CD4-positive, CD25-positive, alpha-beta regulatory T cell (primary cell): ENCODE measurements around the gene CCL4. TPM values are rescaled to one million over a fixed set of nuclear protein-coding genes. Genes with fewer than 3 reads are reported as not detected.
A peak's percentile ranks its signal among the peaks of the same experiment; 100 is the strongest.
"Not testable (repeated sequence)": the region's sequence is repeated elsewhere in the genome, so short reads cannot be mapped to it uniquely, and the experiment has no call there.

Source experiments
- ATAC-seq, 2 donors: fragments of 150-1000 bp; cut with Tn5 transposase; one replicate each; pipeline ENCODE4 v1.10.0; 2021; ENCODE audit warnings: low read depth in 2 of 2, moderate number of reproducible peaks in 2 of 2, moderate library complexity in 1 of 2
- DNase-seq, 3 donors: peaks; one replicate each; pipeline versions ENCODE4 v3.0.0 to v3.0.0-alpha.2; 2012 to 2022; ENCODE audit warnings: mixed read lengths in 1 of 3
- H3K27ac ChIP-seq: one replicate; pipeline ENCODE4 v1.7.0; 2013; ENCODE audit warnings: mild to moderate bottlenecking, low read length; ENCODE audit not compliant: insufficient read depth, poor library complexity, severe bottlenecking
- H3K27me3 ChIP-seq: one replicate; pipeline ENCODE4 v1.7.0; 2013; ENCODE audit warnings: low read length; ENCODE audit not compliant: control insufficient read depth, insufficient read depth
- H3K36me3 ChIP-seq: one replicate; pipeline ENCODE4 v1.7.0; 2013; ENCODE audit warnings: mild to moderate bottlenecking, low read length, moderate library complexity; ENCODE audit not compliant: control insufficient read depth, insufficient read depth
- H3K4me1 ChIP-seq: 2 replicates; pipeline ENCODE4 v1.7.0; 2013; ENCODE audit warnings: mild to moderate bottlenecking, low read length; ENCODE audit not compliant: insufficient read depth, control insufficient read depth, poor library complexity, severe bottlenecking
- H3K4me3 ChIP-seq: one replicate; pipeline ENCODE4 v1.7.0; 2013; ENCODE audit warnings: low read depth, mild to moderate bottlenecking, low read length, moderate library complexity
- H3K9me3 ChIP-seq, 2 experiments: 1 replicate in 1 of 2; 2 replicates in 1 of 2; pipeline ENCODE4 v1.7.0; 2013; ENCODE audit warnings: low read length in 2 of 2, mild to moderate bottlenecking in 1 of 2, moderate library complexity in 1 of 2; ENCODE audit not compliant: control insufficient read depth in 2 of 2
- H3K27ac Mint-ChIP-seq, 3 donors: one replicate each; pipeline ENCODE4 v1.8.0; 2020 to 2022; ENCODE audit warnings: mild to moderate bottlenecking in 3 of 3, mixed read lengths in 3 of 3, moderate library complexity in 2 of 3
- H3K27me3 Mint-ChIP-seq: one replicate; pipeline ENCODE4 v1.8.0; 2022; ENCODE audit warnings: mild to moderate bottlenecking, mixed read lengths
- H3K36me3 Mint-ChIP-seq: one replicate; pipeline ENCODE4 v1.8.0; 2020; ENCODE audit warnings: mixed read lengths
- H3K4me1 Mint-ChIP-seq, 4 donors: one replicate each; pipeline ENCODE4 v1.8.0; 2020 to 2022; ENCODE audit warnings: mixed read lengths in 4 of 4, mild to moderate bottlenecking in 1 of 4
- H3K4me3 Mint-ChIP-seq, 4 donors: one replicate each; pipeline ENCODE4 v1.8.0; 2020 to 2022; ENCODE audit warnings: mild to moderate bottlenecking in 4 of 4, mixed read lengths in 4 of 4, moderate library complexity in 3 of 4
- H3K9me3 Mint-ChIP-seq, 7 donors: one replicate each; pipeline ENCODE4 v1.8.0; 2020 to 2022; ENCODE audit warnings: mixed read lengths in 7 of 7, mild to moderate bottlenecking in 3 of 7, moderate library complexity in 2 of 7
- polyA plus RNA-seq, 4 donors: library from polyadenylated mRNA; unstranded; fragments of 300-500 nt; fragmentation: Illumina TruSeq; gene quantifications; one replicate each; pipeline ENCODE4 v1.2.3, GENCODE V29; 2021
- total RNA-seq: library from RNA; stranded (reverse); gene quantifications from one replicate; pipeline ENCODE4 v1.2.3, GENCODE V29; 2022

CCL4 gene
- total RNA-seq (0.59 TPM), polyA plus RNA-seq (1 to 10 TPM in 1 of 4 donors, under 1 TPM in 1, not detected in 2; 0.49 to 1.2 TPM)

GRCh38 chr17:36103401-36103975 is at the start of gene CCL4:
Gene CCL4 (plus strand): TSS chr17:36103827. CDS start chr17:36103906, 79 bp downstream.
- not testable (repeated sequence) for H3K27me3 ChIP-seq, H3K9me3 ChIP-seq, H3K4me1 Mint-ChIP-seq, DNase-seq, H3K36me3 ChIP-seq, H3K4me1 ChIP-seq, H3K9me3 Mint-ChIP-seq, H3K36me3 Mint-ChIP-seq, H3K27ac Mint-ChIP-seq, H3K4me3 ChIP-seq, H3K27ac ChIP-seq, H3K4me3 Mint-ChIP-seq
- ATAC-seq: peak; percentile 39 to 55
- H3K27me3 Mint-ChIP-seq: peaks cover 48% of the 10 kb centered on the region

- no peak overlapping the region for H3K27ac Mint-ChIP-seq
- peaks cover 3% of the 10 kb centered on the region for H3K36me3 Mint-ChIP-seq
- no peak overlapping the region for H3K4me3 ChIP-seq
- no peaks in the 10 kb centered on the region for H3K36me3 ChIP-seq
- H3K27me3 ChIP-seq: no peaks in the 10 kb centered on the region
- ATAC-seq: no peak
- H3K4me1 ChIP-seq: no peaks in the 10 kb centered on the region
- no peaks in the 10 kb centered on the region for H3K4me1 Mint-ChIP-seq
- H3K9me3 Mint-ChIP-seq: peaks cover 0 to 13% (median 4%) of the 10 kb centered on the region in 7 donors
- H3K27ac ChIP-seq: no peak overlapping the region
- H3K9me3 ChIP-seq: peaks cover 0 to 3% of the 10 kb centered on the region in 2 experiments
- no peak overlapping the region for H3K4me3 Mint-ChIP-seq
- no peak for DNase-seq
- peaks cover 24% of the 10 kb centered on the region for H3K27me3 Mint-ChIP-seq
These were observed 48.5 kb upstream of the CCL4 start for GRCh38 chr17:36055171-36055570.

- H3K4me1 Mint-ChIP-seq: no peaks in the 10 kb centered on the region
- H3K9me3 Mint-ChIP-seq: peaks cover 0 to 10% (median 3%) of the 10 kb centered on the region in 7 donors
- H3K4me3 Mint-ChIP-seq: no peak overlapping the region
- no peak overlapping the region for H3K27ac Mint-ChIP-seq
- H3K36me3 Mint-ChIP-seq: peaks cover 3% of the 10 kb centered on the region
- ATAC-seq (no peak), DNase-seq (no peak)
- Histone ChIP-seq H3K27ac (no peak overlapping the region), H3K36me3 (no peaks in the 10 kb centered on the region), H3K4me3 (no peak overlapping the region), H3K9me3 (peaks cover 0 to 1% of the 10 kb centered on the region in 2 experiments), H3K27me3 (no peaks in the 10 kb centered on the region), H3K4me1 (no peaks in the 10 kb centered on the region)
- H3K27me3 Mint-ChIP-seq: peaks cover 16% of the 10 kb centered on the region
These were observed 47.6 kb upstream of the CCL4 start for GRCh38 chr17:36055921-36056520.

GRCh38 chr17:36057911-36058310 is 45.7 kb upstream of the CCL4 start:
- Mint-ChIP-seq H3K27me3 (peaks cover 13% of the 10 kb centered on the region), H3K36me3 (no peaks in the 10 kb centered on the region), H3K4me1 (no peaks in the 10 kb centered on the region), H3K4me3 (no peak overlapping the region), H3K27ac (no peak overlapping the region), H3K9me3 (peaks cover 0 to 4% (median 0%) of the 10 kb centered on the region in 7 donors)
- H3K27me3 ChIP-seq: no peaks in the 10 kb centered on the region
- no peak overlapping the region for H3K27ac ChIP-seq
- ATAC-seq (no peak), DNase-seq (no peak)
- no peak overlapping the region for H3K4me3 ChIP-seq
- H3K36me3 ChIP-seq: no peaks in the 10 kb centered on the region
- H3K4me1 ChIP-seq: no peaks in the 10 kb centered on the region
- no peaks in the 10 kb centered on the region for H3K9me3 ChIP-seq

GRCh38 chr17:36059406-36059805 is 44.2 kb upstream of the CCL4 start:
- no peak for DNase-seq
- Mint-ChIP-seq H3K4me1 (no peaks in the 10 kb centered on the region), H3K4me3 (no peak overlapping the region), H3K36me3 (no peaks in the 10 kb centered on the region), H3K9me3 (peaks cover 0 to 3% (median 0%) of the 10 kb centered on the region in 7 donors), H3K27ac (no peak overlapping the region), H3K27me3 (peaks cover 19% of the 10 kb centered on the region)
- Histone ChIP-seq H3K27me3 (peaks cover 2% of the 10 kb centered on the region), H3K9me3 (no peaks in the 10 kb centered on the region), H3K27ac (no peak overlapping the region), H3K4me1 (no peaks in the 10 kb centered on the region), H3K4me3 (no peak overlapping the region), H3K36me3 (no peaks in the 10 kb centered on the region)
- no peak for ATAC-seq

GRCh38 chr17:36060816-36061215 is 42.8 kb upstream of the CCL4 start:
- Mint-ChIP-seq H3K27ac (no peak overlapping the region), H3K36me3 (no peaks in the 10 kb centered on the region), H3K9me3 (peaks cover 0 to 2% (median 0%) of the 10 kb centered on the region in 7 donors), H3K4me1 (no peaks in the 10 kb centered on the region), H3K27me3 (peaks cover 22% of the 10 kb centered on the region), H3K4me3 (no peak overlapping the region)
- peaks cover 2% of the 10 kb centered on the region for H3K27me3 ChIP-seq
- no peak overlapping the region for H3K4me3 ChIP-seq
- H3K36me3 ChIP-seq: no peaks in the 10 kb centered on the region
- H3K9me3 ChIP-seq: no peaks in the 10 kb centered on the region
- no peak for DNase-seq
- H3K4me1 ChIP-seq: no peaks in the 10 kb centered on the region
- no peak overlapping the region for H3K27ac ChIP-seq
- no peak for ATAC-seq

- H3K27ac ChIP-seq: no peak within 1 kb of the TSS
- H3K9me3 ChIP-seq: no peaks in the 10 kb centered on the region
- Mint-ChIP-seq H3K27ac (no peak within 1 kb of the TSS), H3K9me3 (peaks cover 0 to 1% (median 0%) of the 10 kb centered on the region in 7 donors), H3K36me3 (no peaks in the 10 kb centered on the region), H3K27me3 (peaks cover 13% of the 10 kb centered on the region), H3K4me3 (no peak within 1 kb of the TSS), H3K4me1 (no peaks in the 10 kb centered on the region)
- peaks cover 6% of the 10 kb centered on the region for H3K27me3 ChIP-seq
- no peaks in the 10 kb centered on the region for H3K4me1 ChIP-seq
- ATAC-seq (no peak), DNase-seq (no peak)
- H3K4me3 ChIP-seq: no peak within 1 kb of the TSS
- no peaks in the 10 kb centered on the region for H3K36me3 ChIP-seq
These were observed 39.7 kb upstream of the CCL4 start, which contains the start of gene CCL18 for GRCh38 chr17:36063786-36064541. Gene CCL18 (plus strand): TSS chr17:36064272. CDS start chr17:36064343, 71 bp downstream.
